SK-N-SH (cell line): ENCODE data around the gene DTNA. TPM values are rescaled to one million over a fixed set of nuclear protein-coding genes. Genes with fewer than 3 reads are reported as not detected.
"Not testable (repeated sequence)": the region's sequence is repeated elsewhere in the genome, so short reads cannot be mapped to it uniquely, and the experiment has no call there.

ENCODE experiments used
- CTCF ChIA-PET: fragments of 300-600, 350-600 bp; formaldehyde crosslinking; extraction: SDS; loops from one replicate; lab custom pipeline; 2021; lab: Yijun Ruan, JAX
- POLR2A ChIA-PET: fragments of 350-600 bp; sonication (Branson Sonifier 250); formaldehyde crosslinking; extraction: SDS; loops from one replicate; lab custom pipeline; 2020; ENCODE audit warnings: antibody characterized with exemption, inconsistent platforms; lab: Yijun Ruan, JAX
- DNase-seq: peaks from one replicate; pipeline ENCODE4 v3.0.0; 2012
- H2AFZ ChIP-seq: fragments of 200-600 bp; sonication (generic); 2 replicates; pipeline ENCODE4 v1.8.1; 2016; ENCODE audit warnings: antibody characterized with exemption, mild to moderate bottlenecking, low read depth
- H3F3A ChIP-seq: fragments of 200-600 bp; sonication (generic); replicated peaks from 2 replicates; pipeline ENCODE3; 2016; ENCODE audit warnings: antibody characterized with exemption, mild to moderate bottlenecking; ENCODE audit not compliant: insufficient read depth
- H3K27ac ChIP-seq, 2 experiments: fragments of 200-500 bp in 1 of 2; fragments of 200-600 bp in 1 of 2; sonication (Bioruptor generic) in 1 of 2; sonication (generic), shearing (Covaris generic) in 1 of 2; 2 replicates each; pipeline versions ENCODE4 v1.5.1 to v1.6.1; 2014 to 2016; ENCODE audit warnings: low read depth in 2 of 2, inconsistent platforms in 1 of 2, low read length in 1 of 2, mild to moderate bottlenecking in 1 of 2, mixed read lengths in 1 of 2
- H3K27me3 ChIP-seq: fragments of 200-600 bp; sonication (generic), shearing (Covaris generic); 2 replicates; pipeline ENCODE4 v1.6.1; 2016; ENCODE audit warnings: mixed run types; ENCODE audit not compliant: insufficient read depth
- H3K36me3 ChIP-seq, 2 experiments: fragments of 200-500 bp in 1 of 2; fragments of 200-600 bp in 1 of 2; sonication (Bioruptor generic) in 1 of 2; sonication (generic) in 1 of 2; replicated peaks in 1 of 2; 2 replicates each; pipeline versions ENCODE3 to v1.5.1; 2014 to 2016; ENCODE audit warnings: low read length in 1 of 2, mild to moderate bottlenecking in 1 of 2; ENCODE audit not compliant: insufficient read depth in 2 of 2, control insufficient read depth in 1 of 2
- H3K4me1 ChIP-seq, 2 experiments: fragments of 200-500 bp in 1 of 2; fragments of 200-600 bp in 1 of 2; sonication (Bioruptor generic) in 1 of 2; sonication (generic), shearing (Covaris generic) in 1 of 2; 2 replicates each; pipeline versions ENCODE4 v1.5.1 to v1.6.1; 2014 to 2016; ENCODE audit warnings: low read depth in 1 of 2, low read length in 1 of 2, mixed run types in 1 of 2; ENCODE audit not compliant: insufficient read depth in 2 of 2, control insufficient read depth in 1 of 2
- H3K4me2 ChIP-seq: fragments of 200-600 bp; sonication (generic), shearing (Covaris generic); 2 replicates; pipeline ENCODE4 v1.6.1; 2017; ENCODE audit warnings: mixed run types
- H3K4me3 ChIP-seq, 2 experiments: fragments of 200-500 bp in 1 of 2; fragments of 200-600 bp in 1 of 2; sonication (Bioruptor generic) in 1 of 2; sonication (generic), shearing (Covaris generic) in 1 of 2; 2 replicates each; pipeline versions ENCODE4 v1.5.1 to v1.8.1; 2014 to 2016; ENCODE audit warnings: low read depth in 2 of 2, inconsistent platforms in 1 of 2, low read length in 1 of 2, mild to moderate bottlenecking in 1 of 2, mixed read lengths in 1 of 2, moderate library complexity in 1 of 2
- H3K79me2 ChIP-seq: fragments of 200-600 bp; sonication (generic); 2 replicates; pipeline ENCODE4 v1.8.1; 2017; ENCODE audit warnings: mild to moderate bottlenecking; ENCODE audit not compliant: insufficient read depth
- H3K9ac ChIP-seq: fragments of 200-600 bp; sonication (generic); 2 replicates; pipeline ENCODE4 v1.6.1; 2017; ENCODE audit warnings: mixed run types
- H3K9me2 ChIP-seq: fragments of 200-600 bp; sonication (generic); 2 replicates; pipeline ENCODE4 v1.6.1; 2017; ENCODE audit warnings: mixed run types
- H3K9me3 ChIP-seq: fragments of 200-600 bp; sonication (generic); 2 replicates; pipeline ENCODE4 v1.6.1; 2017; ENCODE audit warnings: mixed run types, mild to moderate bottlenecking, moderate library complexity
- H4K20me1 ChIP-seq: fragments of 200-600 bp; sonication (generic); 2 replicates; pipeline ENCODE4 v1.6.1; 2017; ENCODE audit warnings: mild to moderate bottlenecking, mixed run types; ENCODE audit not compliant: insufficient read depth
- CHD2 ChIP-seq: fragments of 150-350 bp; IDR thresholded peaks from 2 replicates; pipeline ENCODE4 v1.6.1; 2018; ENCODE audit warnings: low read length; ENCODE audit not compliant: partially characterized antibody
- EP300 ChIP-seq, 2 experiments: IDR thresholded peaks; 2 replicates each; pipeline versions ENCODE4 v1.4.0 to v1.6.1; 2012; ENCODE audit warnings: borderline replicate concordance in 1 of 2, low read depth in 1 of 2, low read length in 1 of 2
- EZH2phosphoT487 ChIP-seq: fragments of 200-600 bp; sonication (generic); IDR thresholded peaks from 2 replicates; pipeline ENCODE4 v1.6.1; 2017; ENCODE audit warnings: low read depth, mixed run types, mild to moderate bottlenecking, antibody characterized with exemption, moderate library complexity, borderline replicate concordance
- FOSL2 ChIP-seq: IDR thresholded peaks from 2 replicates; pipeline ENCODE4 v1.4.0; 2012; ENCODE audit warnings: low read depth, mild to moderate bottlenecking, moderate library complexity, borderline replicate concordance
- FOXM1 ChIP-seq: IDR thresholded peaks from 2 replicates; pipeline ENCODE4 v1.4.0; 2012; ENCODE audit warnings: low read depth, mild to moderate bottlenecking
- GABPA ChIP-seq: IDR thresholded peaks from 2 replicates; pipeline ENCODE4 v1.4.0; 2012; ENCODE audit warnings: low read depth, mild to moderate bottlenecking
- MAX ChIP-seq: IDR thresholded peaks from 2 replicates; pipeline ENCODE4 v1.4.0; 2012; ENCODE audit warnings: low read depth
- POLR2AphosphoS5 ChIP-seq: IDR thresholded peaks from 2 replicates; pipeline ENCODE4 v1.6.1; 2012; ENCODE audit warnings: low read depth, low read length
- RAD21 ChIP-seq: IDR thresholded peaks from 2 replicates; pipeline ENCODE4 v1.6.1; 2012; ENCODE audit warnings: mild to moderate bottlenecking, low read length
- RFX5 ChIP-seq: IDR thresholded peaks from 2 replicates; pipeline ENCODE4 v1.6.1; 2012; ENCODE audit warnings: mild to moderate bottlenecking, improper control_type of control experiment, low read length
- RXRA ChIP-seq: IDR thresholded peaks from 2 replicates; pipeline ENCODE4 v1.4.0; 2012; ENCODE audit warnings: low read depth, mild to moderate bottlenecking, borderline replicate concordance
- SIN3A ChIP-seq: IDR thresholded peaks from 2 replicates; pipeline ENCODE4 v1.6.1; 2012; ENCODE audit warnings: low read depth, mild to moderate bottlenecking, low read length, moderate library complexity, borderline replicate concordance
- SMC3 ChIP-seq: IDR thresholded peaks from 2 replicates; pipeline ENCODE4 v1.6.1; 2012; ENCODE audit warnings: low read depth, low read length, improper control_type of control experiment
- TEAD4 ChIP-seq: IDR thresholded peaks from 2 replicates; pipeline ENCODE4 v1.4.0; 2012; ENCODE audit warnings: mild to moderate bottlenecking, borderline replicate concordance; ENCODE audit not compliant: insufficient read depth
- USF1 ChIP-seq: IDR thresholded peaks from 2 replicates; pipeline ENCODE4 v1.4.0; 2012; ENCODE audit warnings: low read depth, borderline replicate concordance
- YY1 ChIP-seq: IDR thresholded peaks from 2 replicates; pipeline ENCODE4 v1.4.0; 2012; ENCODE audit warnings: low read depth, mild to moderate bottlenecking
- ZBTB33 ChIP-seq: IDR thresholded peaks from 2 replicates; pipeline ENCODE4 v1.4.0; 2012; ENCODE audit warnings: low read depth, borderline replicate concordance
- WGBS: methylation state at CpG from one replicate; pipeline ENCODE4 v1.1.6; 2017; ENCODE audit warnings: low lambda C conversion rate; 5-methylcytosine and 5-hydroxymethylcytosine counted together
- polyA plus RNA-seq, 3 experiments: library from polyadenylated mRNA; depleted of rRNA; stranded (reverse); fragments of >200 nt; gene quantifications; 2 replicates each; pipeline ENCODE4 v1.2.3, GENCODE V29; 2012

Gene DTNA
- polyA plus RNA-seq, 1 of the 3 experiments (the other 2 are of a cell fraction): 7.9 TPM

GRCh38 chr18:34921226-34921625 lies 211.1 kb downstream of the DTNA start:
- H3K79me2 ChIP-seq: no peaks in the 10 kb centered on the region
- H3K4me2 ChIP-seq: no peak overlapping the region
- H2AFZ ChIP-seq: no peak overlapping the region
- CTCF ChIA-PET: no interaction called here
- no peak overlapping the region for H3K9ac ChIP-seq
- no peak for TF ChIP-seq RAD21
- H3K36me3 ChIP-seq: no peaks in the 10 kb centered on the region
- no peaks in the 10 kb centered on the region for H4K20me1 ChIP-seq
- H3K27ac ChIP-seq: no peak overlapping the region
- POLR2A ChIA-PET: no interaction called here
- no peak for DNase-seq
- H3K27me3 ChIP-seq: no peaks in the 10 kb centered on the region
- H3F3A ChIP-seq: no peaks in the 10 kb centered on the region
- no peak overlapping the region for H3K4me3 ChIP-seq
- H3K9me2 ChIP-seq: no peaks in the 10 kb centered on the region
- H3K9me3 ChIP-seq: no peaks in the 10 kb centered on the region
- H3K4me1 ChIP-seq: no peaks in the 10 kb centered on the region; a peak in 1 of 4 replicates
- WGBS: 71% methylated on average over 1 of the region's 1 CpG

- Histone ChIP-seq H3K27ac (no peak overlapping the region), H3F3A (no peaks in the 10 kb centered on the region), H3K36me3 (no peaks in the 10 kb centered on the region), H3K9me2 (no peaks in the 10 kb centered on the region), H3K4me2 (no peak overlapping the region), H3K4me3 (no peak overlapping the region), H2AFZ (no peak overlapping the region), H3K79me2 (no peaks in the 10 kb centered on the region), H4K20me1 (no peaks in the 10 kb centered on the region), H3K27me3 (no peaks in the 10 kb centered on the region), H3K4me1 (no peaks in the 10 kb centered on the region; a peak in 1 of 4 replicates), H3K9me3 (no peaks in the 10 kb centered on the region), H3K9ac (no peak overlapping the region)
- ChIA-PET POLR2A (no interaction called here), CTCF (interaction anchor here (0.6 kb wide), 1 partner anchor 55 kb away, joined by 3 read pairs; no protein-coding TSS in a partner anchor)
- TF ChIP-seq SMC3 (no peak), FOXM1 (no peak), ZBTB33 (no peak), MAX (no peak), RFX5 (no peak), EZH2phosphoT487 (no peak), GABPA (no peak), USF1 (no peak), TEAD4 (no peak), YY1 (no peak), RXRA (no peak), EP300 (IDR thresholded peaks at IDR 0.05; ENCODE audit: borderline replicate concordance in 1 of 2, low read depth in 1 of 2, low read length in 1 of 2) (no peak), FOSL2 (no peak), SIN3A (no peak), CHD2 (no peak), POLR2AphosphoS5 (no peak)
- no peak for DNase-seq
- 37% methylated on average over 2 of the region's 2 CpGs for WGBS
These were observed 211.8 kb downstream of the DTNA start for GRCh38 chr18:34921811-34922385.

- H2AFZ ChIP-seq, H4K20me1 ChIP-seq, H3K27me3 ChIP-seq, H3K9ac ChIP-seq, POLR2A ChIA-PET, H3K9me3 ChIP-seq, CTCF ChIA-PET, H3F3A ChIP-seq, H3K79me2 ChIP-seq, H3K4me2 ChIP-seq, H3K27ac ChIP-seq, DNase-seq, H3K9me2 ChIP-seq, H3K36me3 ChIP-seq, H3K4me3 ChIP-seq, H3K4me1 ChIP-seq: not testable (repeated sequence)
- 63% methylated on average over 4 of the region's 4 CpGs for WGBS
These were observed 212.5 kb downstream of the DTNA start for GRCh38 chr18:34922594-34922993.
